Fibroblast of skin of back (primary cell): ENCODE data around the gene GCNT2.
"Not testable (repeated sequence)": the region's sequence is repeated elsewhere in the genome, so short reads cannot be mapped to it uniquely, and the experiment has no call there.

ENCODE experiments used
- DNase-seq: peaks from one replicate; pipeline ENCODE4 v3.0.0-alpha.2; 2013

GCNT2 gene

DNA sequence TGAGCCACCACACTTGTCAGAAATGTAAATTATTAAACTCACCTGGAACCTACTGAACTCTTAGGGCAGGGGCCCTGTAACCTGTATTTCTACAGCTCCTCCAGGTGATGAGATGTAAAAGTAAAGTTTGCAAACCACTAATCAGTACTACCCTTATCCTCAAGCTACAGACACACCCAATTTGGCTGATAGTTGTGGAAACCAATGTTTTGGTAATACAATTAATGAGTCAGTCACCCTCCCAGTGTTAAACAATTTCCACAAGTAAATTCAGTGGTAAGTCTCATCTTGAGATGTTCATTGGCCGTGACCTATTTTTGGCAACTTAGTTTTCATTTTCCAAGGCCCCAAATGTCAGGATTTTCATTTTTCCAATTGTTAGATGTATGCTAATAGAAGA, 29.6 kb downstream of the GCNT2 start:
- DNase-seq = no peak

DNA sequence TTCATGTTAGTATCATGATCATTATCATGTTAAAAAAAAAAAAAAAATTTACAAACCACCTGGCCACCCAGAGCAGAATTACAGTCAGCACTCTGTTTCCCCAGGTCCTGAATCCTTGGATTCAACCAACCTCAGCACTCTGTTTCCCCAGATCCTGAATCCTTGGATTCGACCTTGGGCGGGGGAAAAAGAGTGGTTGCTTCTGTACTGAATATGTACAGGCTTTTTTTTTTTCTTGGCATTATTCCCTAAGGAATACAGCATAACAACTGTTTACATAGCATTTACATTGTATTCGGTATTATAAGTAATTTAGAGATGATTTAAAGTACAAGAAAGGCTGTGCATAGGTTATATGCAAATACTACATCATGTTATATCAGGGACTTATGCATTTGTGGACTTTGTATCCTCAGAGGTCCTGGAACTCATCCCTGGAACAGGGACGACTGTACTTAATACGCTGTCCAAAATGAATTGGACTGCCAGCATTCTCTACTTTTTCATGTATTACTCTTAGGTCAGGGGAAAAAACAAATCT, 31.2 kb downstream of the GCNT2 start:
- DNase-seq = no peak

DNA sequence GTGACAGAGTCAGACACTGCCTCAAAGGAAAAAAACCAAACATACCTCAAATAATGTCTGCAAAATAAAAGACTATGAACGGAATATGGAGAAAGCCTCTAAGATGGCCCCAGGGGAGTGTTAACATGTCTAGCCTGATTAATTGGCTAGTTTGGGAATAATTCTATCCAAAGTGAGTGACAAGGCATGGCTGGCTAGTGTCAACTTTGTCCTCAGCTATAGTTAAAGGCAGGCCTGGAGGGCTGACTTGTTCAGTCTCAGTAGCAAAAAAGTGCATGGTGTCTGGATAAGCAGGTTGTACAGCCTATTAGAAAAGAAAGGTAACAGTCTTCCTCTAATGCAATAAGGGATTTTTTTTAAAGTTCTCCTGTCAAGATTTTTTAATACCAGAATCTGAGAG, 32.7 kb downstream of the GCNT2 start:
- DNase-seq = no peak

DNA sequence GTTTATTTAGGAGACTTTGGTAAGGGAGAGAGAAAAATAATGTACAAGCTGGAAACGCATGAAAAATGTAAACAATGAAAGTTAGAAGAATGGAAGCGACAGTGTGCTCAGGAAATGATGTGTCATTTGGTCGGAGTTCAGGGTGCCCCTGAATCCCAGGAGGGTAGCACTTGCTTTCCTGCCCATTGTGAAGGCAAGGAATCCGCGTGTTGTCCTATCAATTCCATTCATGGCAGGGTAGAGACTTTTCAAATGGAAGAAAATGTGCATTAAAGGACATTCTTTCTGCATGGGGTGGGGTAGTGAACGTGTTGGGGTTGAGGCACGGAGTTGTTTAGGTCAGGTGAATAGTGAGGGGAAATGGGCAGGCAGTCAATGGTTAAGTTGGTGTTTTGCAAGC, 33.7 kb downstream of the GCNT2 start:
- no peak for DNase-seq

DNA sequence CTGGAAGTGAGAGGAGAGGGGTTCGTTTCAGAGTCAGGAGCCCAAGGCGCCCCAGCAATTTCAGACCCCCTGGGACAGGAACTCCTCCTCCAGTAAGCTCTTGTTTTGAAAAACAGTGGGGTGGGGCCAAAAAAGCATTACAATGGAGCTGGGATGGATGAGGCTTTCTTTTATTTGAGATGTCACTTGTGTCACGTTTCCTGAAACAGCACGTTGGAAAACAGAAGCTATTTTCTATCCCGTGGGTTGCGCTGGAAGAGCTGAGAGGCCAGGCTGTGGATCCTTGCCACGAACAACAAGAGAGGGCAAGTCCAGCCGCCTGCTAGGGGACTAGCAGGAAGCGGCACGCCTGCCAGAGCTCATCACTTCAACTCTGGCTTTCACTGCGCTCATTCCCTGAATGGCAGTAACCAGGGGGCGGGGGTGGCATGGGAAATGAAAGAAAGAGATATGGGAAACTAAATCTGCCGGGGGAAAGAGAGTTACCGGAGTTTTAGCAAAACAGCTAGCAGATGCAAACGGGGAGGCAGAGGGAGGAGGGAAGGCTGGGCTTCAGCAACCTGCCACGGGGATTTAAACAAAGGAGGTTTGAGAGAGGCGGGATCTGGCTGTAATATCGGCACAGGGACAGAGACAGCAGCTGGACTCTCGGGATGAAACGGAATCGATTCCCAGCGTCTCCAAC, 34.6 kb downstream of the GCNT2 start:
- DNase-seq = peak; percentile 8

DNA sequence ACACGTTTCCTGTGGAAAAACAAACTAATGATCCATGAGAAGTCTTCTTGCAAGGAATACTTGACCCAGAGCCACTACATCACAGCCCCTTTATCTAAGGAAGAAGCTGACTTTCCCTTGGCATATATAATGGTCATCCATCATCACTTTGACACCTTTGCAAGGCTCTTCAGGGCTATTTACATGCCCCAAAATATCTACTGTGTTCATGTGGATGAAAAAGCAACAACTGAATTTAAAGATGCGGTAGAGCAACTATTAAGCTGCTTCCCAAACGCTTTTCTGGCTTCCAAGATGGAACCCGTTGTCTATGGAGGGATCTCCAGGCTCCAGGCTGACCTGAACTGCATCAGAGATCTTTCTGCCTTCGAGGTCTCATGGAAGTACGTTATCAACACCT, 35.4 kb downstream of the GCNT2 start:
- no peak for DNase-seq

GRCh38 chr6:10556992-10557391, 35.8 kb downstream of the GCNT2 start:
- DNase-seq = no peak

GRCh38 chr6:10557913-10558312, 36.8 kb downstream of the GCNT2 start:
- no peak for DNase-seq

DNA sequence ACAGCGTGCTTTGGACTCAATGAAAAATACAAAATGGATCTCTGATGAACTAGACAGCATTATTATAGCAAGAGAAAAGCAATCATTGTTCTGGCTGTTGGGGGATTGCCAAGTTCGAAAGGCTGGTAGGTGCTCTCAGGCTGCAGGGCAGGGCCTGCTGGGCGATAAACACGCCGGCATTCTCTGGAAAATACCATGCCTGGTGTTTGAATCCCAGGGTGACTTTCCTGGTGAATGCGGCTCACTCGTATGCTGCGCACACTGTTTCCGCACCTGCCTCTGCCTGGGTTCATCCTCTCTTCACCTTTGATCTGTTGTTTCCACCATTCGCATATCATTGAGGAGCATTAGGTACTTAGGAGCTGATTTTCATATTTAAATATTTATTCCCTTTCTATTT, 37.4 kb downstream of the GCNT2 start:
- no peak for DNase-seq

DNA sequence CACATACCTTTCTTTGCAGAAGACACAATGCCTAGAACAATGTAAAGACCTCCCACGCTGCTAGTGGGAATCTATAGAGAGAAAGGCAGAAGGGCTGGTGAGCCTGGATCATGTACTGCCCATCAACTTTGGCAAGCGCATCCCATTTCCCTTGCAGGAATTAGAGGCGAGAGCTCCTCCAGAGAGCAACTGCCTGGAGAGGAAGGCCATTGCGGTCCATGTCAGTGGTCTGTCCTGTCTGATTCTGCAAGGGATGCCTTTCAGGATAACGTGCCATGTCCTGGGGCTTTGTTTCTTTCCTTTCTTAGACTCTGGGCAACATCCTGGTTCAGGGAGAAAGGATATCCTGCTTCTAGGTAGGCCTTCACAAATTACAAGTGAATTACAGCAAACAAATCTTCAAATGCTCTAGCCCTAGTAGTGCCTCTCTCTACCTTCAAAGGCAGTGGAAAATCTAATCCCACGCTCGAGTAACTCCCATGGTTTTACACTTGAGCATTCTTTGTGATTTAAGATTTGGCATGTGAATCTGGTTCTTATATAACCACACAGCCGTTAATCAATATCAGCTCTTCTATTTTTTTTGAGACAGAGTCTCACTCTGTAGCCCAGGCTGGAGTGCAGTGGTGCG, 38.5 kb downstream of the GCNT2 start:
- DNase-seq = no peak

- no peak for DNase-seq
These were observed 40.6 kb downstream of the GCNT2 start for GRCh38 chr6:10561611-10562199.

DNA sequence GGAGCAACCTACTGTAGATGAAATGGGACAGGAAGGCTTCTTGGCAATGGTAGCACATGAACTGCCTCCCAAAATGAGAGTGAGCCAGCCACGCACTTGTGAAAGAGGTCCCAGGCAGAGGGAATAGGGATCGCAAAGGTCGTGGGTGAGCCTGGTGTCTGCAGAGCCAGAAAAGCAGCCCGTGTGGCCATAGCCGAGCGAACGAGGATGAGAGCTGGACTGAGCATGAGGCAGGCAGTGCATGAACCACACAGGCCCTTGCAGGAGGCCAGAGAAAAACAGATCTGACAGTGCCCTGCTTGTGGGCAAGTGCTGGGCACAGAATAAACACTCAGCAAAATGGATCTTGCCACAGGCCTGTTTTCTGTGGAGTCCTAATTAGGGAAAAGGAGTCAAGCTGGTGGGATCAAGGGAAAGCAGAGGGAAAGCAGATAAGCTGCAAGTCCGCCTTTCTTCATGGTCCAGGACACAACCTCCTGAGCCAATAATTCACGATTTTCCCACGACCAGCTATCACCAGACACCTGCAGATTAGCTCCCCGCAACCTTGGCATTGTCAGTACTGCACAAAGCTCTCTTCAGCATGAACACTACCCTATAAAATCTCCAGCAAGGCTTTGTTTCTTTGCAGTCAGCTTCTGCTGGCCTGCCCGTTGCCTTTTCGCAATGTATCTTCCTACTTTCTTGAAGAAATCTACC, 44.0 kb downstream of the GCNT2 start:
- DNase-seq = no peak

- DNase-seq = no peak
These were observed 44.8 kb downstream of the GCNT2 start for GRCh38 chr6:10565913-10566312.

GRCh38 chr6:10567256-10568026, 46.3 kb downstream of the GCNT2 start:
- DNase-seq = no peak

- DNase-seq = no peak
These were observed 48.4 kb downstream of the GCNT2 start for GRCh38 chr6:10569392-10570127.

DNA sequence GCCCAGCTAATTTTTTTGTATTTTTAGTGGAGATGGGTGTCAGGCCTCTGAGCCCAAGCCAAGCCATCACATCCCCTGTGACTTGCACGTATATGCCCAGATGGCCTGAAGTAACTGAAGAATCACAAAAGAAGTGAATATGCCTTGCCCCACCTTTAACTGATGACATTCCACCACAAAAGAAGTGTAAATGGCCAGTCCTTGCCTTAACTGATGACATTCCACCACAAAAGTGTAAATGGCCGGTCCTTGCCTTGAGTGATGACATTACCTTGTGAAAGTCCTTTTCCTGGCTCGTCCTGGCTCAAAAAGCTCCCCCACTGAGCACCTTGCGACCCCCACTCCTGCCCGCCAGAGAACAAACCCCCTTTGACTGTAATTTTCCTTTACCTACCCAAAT, 54.4 kb downstream of the GCNT2 start:
- not testable (repeated sequence) for DNase-seq

DNA sequence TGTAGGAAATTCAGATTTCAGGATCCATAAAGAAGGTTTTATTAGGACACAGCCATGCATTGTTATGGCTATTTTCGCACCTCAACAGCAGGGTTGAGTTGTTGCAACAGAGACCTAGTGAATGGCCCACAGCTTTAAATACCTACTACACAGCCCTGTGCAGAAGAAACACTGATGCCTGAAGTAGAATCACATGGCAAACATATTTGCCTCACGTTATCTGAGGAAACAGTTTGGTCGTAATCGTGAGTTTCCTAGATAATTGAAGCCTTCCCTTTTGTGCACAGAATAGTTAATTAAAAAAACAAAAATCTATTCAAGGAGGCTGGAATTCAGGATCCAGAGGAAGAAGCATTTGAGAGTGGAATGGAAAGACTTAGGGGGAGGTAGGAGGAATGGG, 55.1 kb downstream of the GCNT2 start:
- DNase-seq = no peak

DNA sequence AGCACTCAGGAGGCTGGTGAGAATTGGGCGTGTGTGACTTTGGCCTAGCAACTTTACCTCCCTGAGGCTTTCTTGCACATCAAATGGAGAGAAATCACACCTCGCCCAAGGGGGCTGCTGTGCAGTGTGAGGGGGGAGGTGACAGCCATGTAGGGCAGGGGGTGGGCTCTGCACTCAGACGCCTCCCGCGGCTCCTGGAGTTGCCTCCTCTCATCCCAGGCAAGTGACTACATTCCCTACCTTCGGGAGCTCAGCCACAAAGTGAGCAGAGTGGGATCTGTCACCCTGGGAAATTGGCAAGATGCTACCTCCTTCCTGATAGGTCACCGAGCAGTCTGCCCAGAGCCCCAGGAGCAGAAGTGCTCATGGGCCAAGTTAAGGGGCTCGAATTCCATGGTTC, 56.0 kb downstream of the GCNT2 start:
- no peak for DNase-seq

GRCh38 chr6:10578723-10579122, 57.6 kb downstream of the GCNT2 start:
- no peak for DNase-seq

DNA sequence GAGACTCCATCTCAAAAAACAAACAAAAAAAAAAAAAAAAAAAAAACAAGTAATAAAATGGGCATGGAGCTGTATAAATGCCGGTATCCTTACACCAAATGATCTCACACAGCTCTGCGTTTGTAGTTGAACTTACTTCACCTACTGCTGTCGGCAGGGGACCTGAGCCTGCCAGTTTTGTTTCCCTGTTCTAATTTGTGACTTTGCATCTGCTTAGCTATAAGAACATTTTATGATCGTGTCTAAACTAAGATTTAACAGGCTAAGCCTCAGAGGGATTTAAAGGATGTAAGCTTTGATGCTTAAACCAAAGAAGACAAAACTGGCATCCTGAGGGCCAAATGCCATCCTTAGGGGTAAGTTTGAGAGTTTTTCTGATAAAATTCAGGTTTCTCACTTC, 58.7 kb downstream of the GCNT2 start:
- DNase-seq = no peak

- no peak for DNase-seq
These were observed 59.4 kb downstream of the GCNT2 start for GRCh38 chr6:10580570-10580969.

- DNase-seq = not testable (repeated sequence)
These were observed 60.3 kb downstream of the GCNT2 start for GRCh38 chr6:10581402-10581801.
